DOHH2 (cell line): Measurements from ENCODE around the gene ATP7B.
A peak's percentile ranks its signal among the peaks of the same experiment; 100 is the strongest.

Experiments
- H3F3A ChIP-seq: fragments of 200-600 bp; sonication (generic), shearing (Covaris generic); 2 replicates; pipeline ENCODE4 v1.6.0; 2016; ENCODE audit warnings: antibody characterized with exemption, mild to moderate bottlenecking; ENCODE audit not compliant: control insufficient read depth, insufficient read depth
- H3K27ac ChIP-seq: fragments of 200-600 bp; sonication (generic); 2 replicates; pipeline ENCODE4 v1.5.1; 2014; ENCODE audit warnings: low read depth, mild to moderate bottlenecking, low read length, moderate library complexity
- H3K27me3 ChIP-seq: fragments of 200-600 bp; sonication (generic); 2 replicates; pipeline ENCODE4 v1.6.1; 2014; ENCODE audit warnings: mild to moderate bottlenecking, low read length, mixed read lengths; ENCODE audit not compliant: control insufficient read depth
- H3K36me3 ChIP-seq: fragments of 200-600 bp; sonication (generic); 2 replicates; pipeline ENCODE4 v1.6.1; 2014; ENCODE audit warnings: mild to moderate bottlenecking, low read length, moderate library complexity, mixed read lengths; ENCODE audit not compliant: control insufficient read depth
- H3K4me1 ChIP-seq: fragments of 200-600 bp; sonication (generic); 2 replicates; pipeline ENCODE4 v1.6.1; 2014; ENCODE audit warnings: mild to moderate bottlenecking, low read length, mixed read lengths; ENCODE audit not compliant: control insufficient read depth
- H3K4me2 ChIP-seq: fragments of 200-600 bp; sonication (generic); 2 replicates; pipeline ENCODE4 v1.6.0; 2014; ENCODE audit warnings: mild to moderate bottlenecking, low read length, moderate library complexity
- H3K4me3 ChIP-seq: fragments of 200-600 bp; sonication (generic); 2 replicates; pipeline ENCODE4 v1.5.1; 2014; ENCODE audit warnings: mild to moderate bottlenecking, low read length, mixed read lengths
- H3K79me2 ChIP-seq: fragments of 200-600 bp; sonication (generic); 2 replicates; pipeline ENCODE4 v1.6.1; 2014; ENCODE audit warnings: mild to moderate bottlenecking, low read length, mixed read lengths; ENCODE audit not compliant: control insufficient read depth
- H3K9me2 ChIP-seq: fragments of 200-600 bp; sonication (generic); replicated peaks from 2 replicates; pipeline ENCODE4 v1.6.1; 2014; ENCODE audit warnings: mild to moderate bottlenecking, low read length, mixed read lengths; ENCODE audit not compliant: control insufficient read depth
- H3K9me3 ChIP-seq: fragments of 200-600 bp; sonication (generic); 2 replicates; pipeline ENCODE4 v1.6.1; 2014; ENCODE audit warnings: antibody characterized with exemption, low read length, mixed read lengths; ENCODE audit not compliant: control insufficient read depth, insufficient read depth
- H4K20me1 ChIP-seq: fragments of 200-600 bp; sonication (generic); 2 replicates; pipeline ENCODE4 v1.6.0; 2014; ENCODE audit warnings: low read depth, mild to moderate bottlenecking, antibody characterized with exemption, low read length, moderate library complexity; ENCODE audit not compliant: control insufficient read depth, insufficient read depth
- EZH2phosphoT487 ChIP-seq: fragments of 200-600 bp; sonication (generic); IDR thresholded peaks from 2 replicates; pipeline ENCODE4 v1.6.1; 2017; ENCODE audit warnings: borderline replicate concordance, mild to moderate bottlenecking, antibody characterized with exemption, low read length, moderate library complexity, mixed read lengths
- TF ChIP-seq, protein P1 (sequence below): fragments of 200-600 bp; sonication (generic); IDR thresholded peaks from one replicate; pipeline ENCODE4 v1.5.1; 2014; ENCODE audit warnings: antibody characterized with exemption, mild to moderate bottlenecking, low read depth, low read length; ENCODE audit not compliant: poor library complexity, severe bottlenecking

ATP7B gene

DNA sequence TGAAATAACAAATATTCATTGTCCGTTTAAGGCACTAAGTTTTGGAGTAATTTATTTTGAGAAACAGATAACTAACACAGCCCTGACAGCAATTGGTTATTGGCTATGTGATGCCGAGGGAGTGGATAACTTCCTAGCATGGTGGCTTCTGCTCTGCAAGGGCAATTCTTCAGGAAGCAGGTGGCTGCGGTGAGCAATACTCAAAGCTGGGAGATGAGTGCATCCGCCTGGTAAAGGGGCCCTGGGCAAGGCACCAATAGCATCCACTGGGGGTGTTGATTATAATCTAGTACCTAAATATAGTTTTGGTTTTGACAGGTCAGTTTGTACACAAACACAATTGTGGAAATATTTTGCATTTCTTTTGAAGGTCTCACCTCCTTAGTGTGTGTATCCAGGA lies 108.5 kb downstream of the ATP7B start:
- Histone ChIP-seq H3K9me3 (no peaks in the 10 kb centered on the region), H3K36me3 (no peaks in the 10 kb centered on the region), H3K4me1 (no peaks in the 10 kb centered on the region), H4K20me1 (no peaks in the 10 kb centered on the region), H3K27ac (no peak overlapping the region), H3K9me2 (no peaks in the 10 kb centered on the region), H3K27me3 (peaks cover 33% of the 10 kb centered on the region), H3F3A (no peaks in the 10 kb centered on the region), H3K4me3 (no peak overlapping the region), H3K4me2 (no peak overlapping the region), H3K79me2 (no peaks in the 10 kb centered on the region)
- TF ChIP-seq EZH2phosphoT487, result no peak
- TF ChIP-seq, protein P1, sequence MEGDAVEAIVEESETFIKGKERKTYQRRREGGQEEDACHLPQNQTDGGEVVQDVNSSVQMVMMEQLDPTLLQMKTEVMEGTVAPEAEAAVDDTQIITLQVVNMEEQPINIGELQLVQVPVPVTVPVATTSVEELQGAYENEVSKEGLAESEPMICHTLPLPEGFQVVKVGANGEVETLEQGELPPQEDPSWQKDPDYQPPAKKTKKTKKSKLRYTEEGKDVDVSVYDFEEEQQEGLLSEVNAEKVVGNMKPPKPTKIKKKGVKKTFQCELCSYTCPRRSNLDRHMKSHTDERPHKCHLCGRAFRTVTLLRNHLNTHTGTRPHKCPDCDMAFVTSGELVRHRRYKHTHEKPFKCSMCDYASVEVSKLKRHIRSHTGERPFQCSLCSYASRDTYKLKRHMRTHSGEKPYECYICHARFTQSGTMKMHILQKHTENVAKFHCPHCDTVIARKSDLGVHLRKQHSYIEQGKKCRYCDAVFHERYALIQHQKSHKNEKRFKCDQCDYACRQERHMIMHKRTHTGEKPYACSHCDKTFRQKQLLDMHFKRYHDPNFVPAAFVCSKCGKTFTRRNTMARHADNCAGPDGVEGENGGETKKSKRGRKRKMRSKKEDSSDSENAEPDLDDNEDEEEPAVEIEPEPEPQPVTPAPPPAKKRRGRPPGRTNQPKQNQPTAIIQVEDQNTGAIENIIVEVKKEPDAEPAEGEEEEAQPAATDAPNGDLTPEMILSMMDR, result no peak

DNA sequence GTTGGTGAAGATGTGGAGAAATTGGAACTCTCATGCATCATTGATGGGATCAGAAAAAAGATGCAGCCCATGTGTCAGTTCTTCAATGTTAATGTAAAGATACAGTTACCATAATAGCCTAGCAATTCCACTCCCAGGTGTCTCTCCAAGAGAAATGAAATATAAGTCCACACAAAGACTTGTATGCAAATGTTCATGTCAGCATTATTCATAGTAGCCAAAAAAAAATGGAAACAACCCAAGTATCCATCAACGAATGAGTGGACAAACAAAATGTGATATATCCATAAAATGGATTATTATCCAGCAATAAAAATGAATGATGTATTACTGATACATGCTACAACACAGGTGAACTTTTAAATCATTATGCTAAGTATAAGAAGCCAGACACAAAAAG lies 110.8 kb downstream of the ATP7B start:
- Histone ChIP-seq H3F3A (no peaks in the 10 kb centered on the region), H4K20me1 (no peaks in the 10 kb centered on the region), H3K4me1 (no peaks in the 10 kb centered on the region), H3K9me2 (no peaks in the 10 kb centered on the region), H3K27me3 (peaks cover 35% of the 10 kb centered on the region), H3K79me2 (no peaks in the 10 kb centered on the region), H3K9me3 (no peaks in the 10 kb centered on the region), H3K4me3 (no peak overlapping the region), H3K27ac (no peak overlapping the region), H3K36me3 (no peaks in the 10 kb centered on the region), H3K4me2 (no peak overlapping the region)
- TF ChIP-seq, protein P1, result no peak
- no peak for TF ChIP-seq EZH2phosphoT487

DNA sequence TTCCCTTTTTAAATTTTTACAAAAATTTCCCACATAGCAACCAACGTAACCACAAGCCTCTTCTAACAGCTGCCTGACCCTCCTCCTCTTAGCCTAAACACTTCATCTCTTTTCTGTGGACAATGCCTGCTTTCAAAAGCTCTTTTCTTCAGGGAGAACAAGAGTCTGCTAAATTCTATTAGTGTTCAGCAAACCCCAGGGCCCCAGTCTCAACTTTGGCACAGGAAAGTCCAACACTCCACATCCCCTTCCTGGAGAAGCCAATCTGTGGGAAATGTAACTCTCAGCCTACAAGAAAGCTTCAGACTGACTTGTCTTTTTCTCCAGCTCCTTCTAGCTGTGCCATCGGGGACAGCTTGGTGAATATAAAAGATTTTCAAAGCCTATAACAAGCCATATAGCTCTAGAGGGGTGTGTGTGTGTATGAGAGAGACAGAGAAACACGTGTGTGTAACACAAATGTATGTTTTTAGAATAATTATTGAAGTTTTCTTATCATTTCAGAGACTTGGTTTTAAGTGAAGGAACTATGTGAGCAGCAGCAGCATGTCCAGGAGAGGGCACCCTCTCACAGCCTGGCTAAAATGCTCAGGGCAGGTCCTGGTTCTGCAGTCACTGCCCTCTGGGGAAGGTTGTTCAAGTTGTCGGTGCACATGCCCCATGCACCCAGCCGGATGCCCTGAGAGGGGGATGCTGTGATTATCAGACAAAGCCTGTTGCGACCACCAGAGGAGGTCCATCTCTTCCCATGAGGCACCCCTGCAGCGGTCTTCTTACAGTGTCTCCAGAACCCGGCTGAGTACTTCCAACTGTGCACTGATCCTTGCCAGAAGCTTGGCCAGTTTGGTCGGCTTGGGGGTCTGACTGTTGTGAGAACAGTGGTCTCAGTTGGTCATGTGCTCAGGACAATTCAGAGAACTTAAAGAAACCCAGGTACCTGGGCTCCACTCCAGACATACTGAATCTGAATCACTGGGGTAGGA lies 115.1 kb downstream of the ATP7B start:
- H3K79me2 ChIP-seq, result no peaks in the 10 kb centered on the region
- no peak overlapping the region for H3K4me3 ChIP-seq
- peaks cover 25% of the 10 kb centered on the region for H3K27me3 ChIP-seq
- H3K4me1 ChIP-seq, result no peaks in the 10 kb centered on the region
- no peaks in the 10 kb centered on the region for H4K20me1 ChIP-seq
- no peaks in the 10 kb centered on the region for H3K36me3 ChIP-seq
- TF ChIP-seq, protein P1, result peak; percentile 64
- no peak for TF ChIP-seq EZH2phosphoT487
- no peak overlapping the region for H3K27ac ChIP-seq
- H3F3A ChIP-seq, result no peaks in the 10 kb centered on the region
- H3K4me2 ChIP-seq, result no peak overlapping the region
- H3K9me3 ChIP-seq, result no peaks in the 10 kb centered on the region
- no peaks in the 10 kb centered on the region for H3K9me2 ChIP-seq
